ENCODE measurements around the gene ZNF319.

The ZNF319 gene

GRCh38 chr16:57971848-57972247 lies 28.6 kb downstream of the ZNF319 start:
- no peak for DNase-seq (ENCODE audit: low spot score)
- H3K27ac ChIP-seq, result no peak overlapping the region
- no peak overlapping the region for H3K4me3 ChIP-seq
- no peak for TF ChIP-seq CTCF (IDR thresholded peaks at IDR 0.05)

GRCh38 chr16:57970970-57971369 lies 29.5 kb downstream of the ZNF319 start, which contains the start of gene CNGB1:
Gene CNGB1 (minus strand): TSS chr16:57971128. CDS start chr16:57967286, 3,842 bp downstream.
- no peak for TF ChIP-seq CTCF (IDR thresholded peaks at IDR 0.05)
- no peak for DNase-seq (ENCODE audit: low spot score)
- no peak within 1 kb of the TSS for H3K4me3 ChIP-seq

GRCh38 chr16:57970319-57970718 lies 30.2 kb downstream of the ZNF319 start:
- DNase-seq (ENCODE audit: low spot score), result no peak
- Histone ChIP-seq H3K4me3 (no peak overlapping the region), H3K27ac (no peak overlapping the region)
- no peak for TF ChIP-seq CTCF (IDR thresholded peaks at IDR 0.05)

More at GRCh38 chr16:57970970-57971369, 29.5 kb downstream of the ZNF319 start, which contains the start of gene CNGB1:
- H3K27ac ChIP-seq, result no peak within 1 kb of the TSS

- no peak for TF ChIP-seq CTCF (IDR thresholded peaks at IDR 0.05)
- no peak for DNase-seq (ENCODE audit: low spot score)
- H3K27ac ChIP-seq, result no peak overlapping the region
- no peak overlapping the region for H3K4me3 ChIP-seq
Observed at GRCh38 chr16:57969451-57970123, 30.9 kb downstream of the ZNF319 start.

- DNase-seq (ENCODE audit: low spot score), result no peak
- H3K27ac ChIP-seq, result no peak overlapping the region
- H3K4me3 ChIP-seq, result no peak overlapping the region
- no peak for TF ChIP-seq CTCF (IDR thresholded peaks at IDR 0.05)
Observed at GRCh38 chr16:57967916-57968315, 32.6 kb downstream of the ZNF319 start.

- TF ChIP-seq CTCF (IDR thresholded peaks at IDR 0.05), result no peak
- Histone ChIP-seq H3K27ac (no peak overlapping the region), H3K4me3 (no peak overlapping the region)
- no peak for DNase-seq (ENCODE audit: low spot score)
Observed at GRCh38 chr16:57966986-57967385, 33.5 kb downstream of the ZNF319 start.

- no peak for TF ChIP-seq CTCF (IDR thresholded peaks at IDR 0.05)
- Histone ChIP-seq H3K4me3 (no peak overlapping the region), H3K27ac (no peak overlapping the region)
- DNase-seq (ENCODE audit: low spot score), result no peak
Observed at GRCh38 chr16:57966204-57966771, 34.2 kb downstream of the ZNF319 start.
